ENCODE measurements around the gene SAMD8.
"Not testable (repeated sequence)": the region's sequence is repeated elsewhere in the genome, so short reads cannot be mapped to it uniquely, and the experiment has no call there.

Gene SAMD8

DNA sequence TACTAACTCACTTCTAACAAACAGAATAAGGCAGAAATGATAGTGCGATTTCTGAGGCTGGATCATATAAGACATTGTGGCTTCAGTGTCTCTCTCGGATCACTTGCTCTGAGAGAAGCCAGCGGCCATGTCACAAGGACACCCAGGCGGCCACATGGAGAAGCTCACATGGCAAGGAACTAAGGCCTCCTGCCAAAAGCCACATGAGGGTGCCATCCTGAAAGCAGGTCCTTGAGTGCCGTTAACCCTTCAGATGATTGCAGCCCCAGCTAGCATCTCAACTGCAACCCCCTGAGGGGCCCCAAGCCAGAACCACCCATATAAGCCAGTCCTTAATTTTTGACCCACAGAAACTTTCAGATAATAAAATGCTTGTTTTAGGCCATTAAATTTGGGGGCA, 92.3 kb downstream of the SAMD8 start:
- no CpG with 5 or more reads among the region's 5 CpGs for WGBS (ENCODE audit: extremely low coverage, insufficient coverage, low lambda C conversion rate)
- no peak overlapping the region for H3K4ac ChIP-seq (ENCODE audit: low read depth, low read length)
- no peaks in the 10 kb centered on the region for H3K36me3 ChIP-seq (ENCODE audit: control insufficient read depth, insufficient read depth, low read length)
- no peak overlapping the region for H3K9ac ChIP-seq (ENCODE audit: low read length)
- no peak overlapping the region for H2BK15ac ChIP-seq (replicated peaks; ENCODE audit: low read depth)
- no peak overlapping the region for H2BK120ac ChIP-seq (ENCODE audit: low read depth, low read length)
- peaks cover 13% of the 10 kb centered on the region for H3K4me1 ChIP-seq (ENCODE audit: control insufficient read depth, low read depth, low read length)
- no peak overlapping the region for H3K27ac ChIP-seq (ENCODE audit: low read depth, low read length)
- H3K23ac ChIP-seq (ENCODE audit: low read length): no peak overlapping the region
- no peak overlapping the region for H4K5ac ChIP-seq (ENCODE audit: low read length)
- H2BK5ac ChIP-seq (ENCODE audit: low read length): no peak overlapping the region
- no peak overlapping the region for H3K18ac ChIP-seq (ENCODE audit: low read length)
- H2AK5ac ChIP-seq (ENCODE audit: low read length): no peak overlapping the region
- no peak overlapping the region for H3K4me3 ChIP-seq (ENCODE audit: low read length)
- H3K56ac ChIP-seq (ENCODE audit: low read length): no peak overlapping the region
- no peak overlapping the region for H4K8ac ChIP-seq (ENCODE audit: low read depth, low read length)
- H3K4me2 ChIP-seq (ENCODE audit: low read length): no peak overlapping the region
- no peaks in the 10 kb centered on the region for H3K27me3 ChIP-seq (ENCODE audit: insufficient read depth, low read length, poor library complexity)
- H3K79me2 ChIP-seq (ENCODE audit: control insufficient read depth, insufficient read depth, low read length): no peaks in the 10 kb centered on the region
- no peaks in the 10 kb centered on the region for H3K79me1 ChIP-seq (ENCODE audit: low read length)
- no peak for DNase-seq

DNA sequence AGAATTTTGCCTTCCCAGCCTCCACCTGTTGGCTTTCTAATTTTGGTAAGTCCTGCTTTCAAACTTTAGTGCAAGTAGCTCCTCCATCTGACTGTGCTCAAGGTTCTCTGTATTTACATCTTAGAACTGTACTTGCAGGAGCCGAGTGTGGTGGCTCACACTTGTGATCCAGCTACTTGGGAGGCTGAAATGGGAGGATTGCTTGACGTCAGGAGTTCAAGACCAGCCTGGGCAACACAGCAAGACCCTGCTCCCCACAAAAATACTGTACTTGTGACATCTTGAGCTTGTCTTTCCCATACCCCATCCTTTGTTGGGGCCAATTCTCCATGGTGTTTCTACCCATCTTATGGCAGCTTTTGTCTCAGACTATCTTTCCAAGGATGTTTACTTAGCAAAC, 94.5 kb downstream of the SAMD8 start:
- Histone ChIP-seq H4K5ac (ENCODE audit: low read length) (no peak overlapping the region), H3K27me3 (ENCODE audit: insufficient read depth, low read length, poor library complexity) (no peaks in the 10 kb centered on the region), H3K56ac (ENCODE audit: low read length) (no peak overlapping the region), H2BK15ac (replicated peaks; ENCODE audit: low read depth) (no peak overlapping the region), H3K4ac (ENCODE audit: low read depth, low read length) (no peak overlapping the region), H2BK5ac (ENCODE audit: low read length) (no peak overlapping the region), H3K27ac (ENCODE audit: low read depth, low read length) (no peak overlapping the region), H3K23ac (ENCODE audit: low read length) (no peak overlapping the region), H3K79me1 (ENCODE audit: low read length) (no peaks in the 10 kb centered on the region), H3K9ac (ENCODE audit: low read length) (no peak overlapping the region), H3K4me1 (ENCODE audit: control insufficient read depth, low read depth, low read length) (peaks cover 18% of the 10 kb centered on the region), H3K18ac (ENCODE audit: low read length) (no peak overlapping the region), H3K4me2 (ENCODE audit: low read length) (no peak overlapping the region), H2BK120ac (ENCODE audit: low read depth, low read length) (no peak overlapping the region), H4K8ac (ENCODE audit: low read depth, low read length) (no peak overlapping the region), H3K79me2 (ENCODE audit: control insufficient read depth, insufficient read depth, low read length) (peaks cover 2% of the 10 kb centered on the region), H3K36me3 (ENCODE audit: control insufficient read depth, insufficient read depth, low read length) (no peaks in the 10 kb centered on the region), H2AK5ac (ENCODE audit: low read length) (no peak overlapping the region), H3K4me3 (ENCODE audit: low read length) (no peak overlapping the region)
- WGBS (ENCODE audit: extremely low coverage, insufficient coverage, low lambda C conversion rate): no CpG with 5 or more reads among the region's 2 CpGs
- DNase-seq: no peak

DNA sequence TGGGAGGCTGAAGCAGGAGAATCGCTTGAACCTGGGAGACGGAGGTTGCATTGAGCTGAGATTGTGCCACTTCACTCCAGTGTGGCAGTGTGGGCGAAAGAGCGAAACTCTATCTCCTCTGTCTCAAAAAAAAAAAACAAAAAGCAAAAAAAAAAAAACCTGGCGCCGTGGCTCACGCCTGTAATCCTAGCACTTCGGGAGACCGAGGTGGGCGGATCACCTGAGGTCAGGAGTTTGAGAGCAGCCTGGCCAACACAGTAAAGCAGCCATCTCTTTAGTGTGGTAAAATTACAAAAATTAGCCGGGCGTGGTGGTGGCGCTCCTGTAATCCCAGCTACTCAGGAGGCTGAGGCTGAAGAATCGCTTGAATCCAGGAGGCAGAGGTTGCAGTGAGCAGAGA, 95.2 kb downstream of the SAMD8 start:
- Histone ChIP-seq H3K56ac (ENCODE audit: low read length) (peak overlapping the region; percentile 89), H3K9ac (ENCODE audit: low read length) (peak overlapping the region; percentile 51), H3K18ac (ENCODE audit: low read length) (peak overlapping the region; percentile 62), H3K4me2 (ENCODE audit: low read length) (peak overlapping the region; percentile 51), H3K4me1 (ENCODE audit: control insufficient read depth, low read depth, low read length) (peaks cover 18% of the 10 kb centered on the region), H3K27ac (ENCODE audit: low read depth, low read length) (peak overlapping the region; percentile 86), H2BK5ac (ENCODE audit: low read length) (peak overlapping the region; percentile 96)
- H3K36me3 ChIP-seq (ENCODE audit: control insufficient read depth, insufficient read depth, low read length); H2BK120ac ChIP-seq (ENCODE audit: low read depth, low read length); H3K27me3 ChIP-seq (ENCODE audit: insufficient read depth, low read length, poor library complexity); H3K23ac ChIP-seq (ENCODE audit: low read length); H4K8ac ChIP-seq (ENCODE audit: low read depth, low read length); DNase-seq; H3K79me1 ChIP-seq (ENCODE audit: low read length); H4K5ac ChIP-seq (ENCODE audit: low read length); H2AK5ac ChIP-seq (ENCODE audit: low read length); H3K4ac ChIP-seq (ENCODE audit: low read depth, low read length); H3K4me3 ChIP-seq (ENCODE audit: low read length); H2BK15ac ChIP-seq (replicated peaks; ENCODE audit: low read depth); H3K79me2 ChIP-seq (ENCODE audit: control insufficient read depth, insufficient read depth, low read length): not testable (repeated sequence)
- no CpG with 5 or more reads among the region's 14 CpGs for WGBS (ENCODE audit: extremely low coverage, insufficient coverage, low lambda C conversion rate)

DNA sequence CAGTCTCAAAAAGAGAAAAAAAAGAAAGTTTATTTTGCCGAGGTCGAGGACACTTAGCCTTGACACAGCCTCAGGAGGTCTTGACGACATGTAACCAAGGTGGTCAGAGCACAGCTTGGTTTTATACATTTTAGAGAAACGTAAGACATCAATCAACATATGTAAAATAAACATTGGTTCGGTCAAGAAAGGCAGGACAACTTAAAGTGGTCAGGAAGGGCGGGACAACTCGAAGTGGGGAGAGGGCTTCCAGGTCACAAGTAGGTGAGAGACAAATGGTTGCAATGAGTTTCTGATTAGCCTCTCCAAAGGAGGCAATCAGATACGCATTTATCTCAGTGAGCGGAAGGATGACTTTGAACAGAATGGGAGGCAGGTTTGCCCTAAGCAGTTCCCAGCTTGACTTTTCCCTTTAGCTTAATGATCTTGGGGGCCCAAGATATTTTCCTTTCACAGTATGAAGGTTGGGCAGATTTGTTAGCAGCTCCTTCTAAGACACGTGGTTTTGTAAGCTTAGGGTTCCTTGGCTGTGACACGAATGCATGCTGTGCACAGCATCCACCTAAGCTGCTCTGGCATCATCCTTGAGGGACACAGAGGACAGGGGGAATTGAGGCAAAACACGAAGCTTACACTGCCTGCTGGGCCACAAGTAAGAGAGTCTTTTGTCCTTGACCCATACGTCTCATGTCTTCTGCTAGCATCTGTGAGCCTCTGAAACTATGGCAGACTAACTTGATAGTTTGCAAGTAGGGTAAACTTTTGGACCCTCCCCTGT, 95.8 kb downstream of the SAMD8 start:
- peak overlapping the region; percentile 62 for H3K18ac ChIP-seq (ENCODE audit: low read length)
- no peak overlapping the region for H4K5ac ChIP-seq (ENCODE audit: low read length)
- H3K27ac ChIP-seq (ENCODE audit: low read depth, low read length): peak overlapping the region; percentile 86
- H3K79me1 ChIP-seq (ENCODE audit: low read length): no peaks in the 10 kb centered on the region
- peak overlapping the region; percentile 51 for H3K4me2 ChIP-seq (ENCODE audit: low read length)
- H3K56ac ChIP-seq (ENCODE audit: low read length): peak overlapping the region; percentile 89
- H3K9ac ChIP-seq (ENCODE audit: low read length): peak overlapping the region; percentile 51
- H2BK15ac ChIP-seq (replicated peaks; ENCODE audit: low read depth): peak overlapping the region; percentile 41
- no CpG with 5 or more reads among the region's 13 CpGs for WGBS (ENCODE audit: extremely low coverage, insufficient coverage, low lambda C conversion rate)
- no peak overlapping the region for H3K4me3 ChIP-seq (ENCODE audit: low read length)
- H2BK5ac ChIP-seq (ENCODE audit: low read length): peak overlapping the region; percentile 96
- no peak overlapping the region for H3K23ac ChIP-seq (ENCODE audit: low read length)
- peak; percentile 96 for DNase-seq
- no peaks in the 10 kb centered on the region for H3K36me3 ChIP-seq (ENCODE audit: control insufficient read depth, insufficient read depth, low read length)
- H2AK5ac ChIP-seq (ENCODE audit: low read length): peak overlapping the region; percentile 1
- H2BK120ac ChIP-seq (ENCODE audit: low read depth, low read length): peak overlapping the region; percentile 75
- H3K4ac ChIP-seq (ENCODE audit: low read depth, low read length): no peak overlapping the region
- no peaks in the 10 kb centered on the region for H3K27me3 ChIP-seq (ENCODE audit: insufficient read depth, low read length, poor library complexity)
- H4K8ac ChIP-seq (ENCODE audit: low read depth, low read length): no peak overlapping the region
- H3K4me1 ChIP-seq (ENCODE audit: control insufficient read depth, low read depth, low read length): peaks cover 18% of the 10 kb centered on the region
- H3K79me2 ChIP-seq (ENCODE audit: control insufficient read depth, insufficient read depth, low read length): peaks cover 16% of the 10 kb centered on the region

DNA sequence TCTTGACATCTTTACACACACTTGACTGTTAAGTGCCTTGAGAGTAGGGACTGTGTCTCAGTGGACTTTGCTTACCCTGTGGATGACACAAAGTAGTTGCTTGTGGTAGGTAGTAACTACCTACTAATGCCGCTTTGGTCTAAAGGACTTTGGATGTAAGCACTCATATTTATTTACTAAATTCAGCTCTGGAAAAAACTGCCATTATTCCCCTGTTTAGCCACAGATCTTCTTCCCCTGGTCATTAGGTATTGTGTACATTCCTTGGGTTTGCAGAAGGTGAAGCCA, 96.3 kb downstream of the SAMD8 start:
- Histone ChIP-seq H3K4me1 (ENCODE audit: control insufficient read depth, low read depth, low read length) (peaks cover 18% of the 10 kb centered on the region), H3K9ac (ENCODE audit: low read length) (peak overlapping the region; percentile 16), H2BK15ac (replicated peaks; ENCODE audit: low read depth) (peak overlapping the region; percentile 41), H3K4ac (ENCODE audit: low read depth, low read length) (peak overlapping the region; percentile 84), H3K27me3 (ENCODE audit: insufficient read depth, low read length, poor library complexity) (no peaks in the 10 kb centered on the region), H2AK5ac (ENCODE audit: low read length) (peak overlapping the region; percentile 1), H3K4me2 (ENCODE audit: low read length) (no peak overlapping the region), H3K79me2 (ENCODE audit: control insufficient read depth, insufficient read depth, low read length) (peaks cover 21% of the 10 kb centered on the region), H3K18ac (ENCODE audit: low read length) (peak overlapping the region; percentile 62), H3K27ac (ENCODE audit: low read depth, low read length) (peak overlapping the region; percentile 78), H2BK5ac (ENCODE audit: low read length) (peak overlapping the region; percentile 88), H3K79me1 (ENCODE audit: low read length) (no peaks in the 10 kb centered on the region), H3K56ac (ENCODE audit: low read length) (peak overlapping the region; percentile 75), H3K4me3 (ENCODE audit: low read length) (no peak overlapping the region), H3K23ac (ENCODE audit: low read length) (no peak overlapping the region), H4K5ac (ENCODE audit: low read length) (peak overlapping the region; percentile 5), H3K36me3 (ENCODE audit: control insufficient read depth, insufficient read depth, low read length) (peaks cover 2% of the 10 kb centered on the region), H4K8ac (ENCODE audit: low read depth, low read length) (no peak overlapping the region), H2BK120ac (ENCODE audit: low read depth, low read length) (peak overlapping the region; percentile 75)
- WGBS (ENCODE audit: extremely low coverage, insufficient coverage, low lambda C conversion rate): no CpG with 5 or more reads among the region's 1 CpG
- DNase-seq: no peak

DNA sequence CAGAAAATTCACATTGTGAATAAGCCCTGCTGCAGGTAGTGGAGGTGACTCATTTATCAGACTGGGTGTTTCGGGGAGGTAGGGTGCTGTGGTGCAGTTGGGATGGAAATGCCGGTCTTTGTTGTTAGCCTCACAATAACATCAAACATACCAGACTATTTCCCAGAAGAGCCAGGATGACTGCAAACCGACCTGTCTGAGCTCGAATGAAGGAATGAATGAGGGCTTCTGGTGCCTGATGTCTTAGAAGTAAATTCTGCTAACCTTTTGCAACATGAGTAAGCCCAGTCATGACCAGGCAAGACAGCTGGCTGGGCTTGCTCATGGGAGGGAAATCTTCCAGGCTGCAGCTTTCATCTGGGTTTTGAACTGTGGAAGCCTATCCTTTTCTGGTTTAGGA, 96.7 kb downstream of the SAMD8 start:
- peak overlapping the region; percentile 41 for H2BK15ac ChIP-seq (replicated peaks; ENCODE audit: low read depth)
- WGBS (ENCODE audit: extremely low coverage, insufficient coverage, low lambda C conversion rate): no CpG with 5 or more reads among the region's 4 CpGs
- H3K36me3 ChIP-seq (ENCODE audit: control insufficient read depth, insufficient read depth, low read length): peaks cover 4% of the 10 kb centered on the region
- H3K27ac ChIP-seq (ENCODE audit: low read depth, low read length): peak overlapping the region; percentile 78
- no peak overlapping the region for H3K23ac ChIP-seq (ENCODE audit: low read length)
- H3K4me1 ChIP-seq (ENCODE audit: control insufficient read depth, low read depth, low read length): peaks cover 18% of the 10 kb centered on the region
- H3K4me3 ChIP-seq (ENCODE audit: low read length): no peak overlapping the region
- H3K56ac ChIP-seq (ENCODE audit: low read length): peak overlapping the region; percentile 75
- H3K9ac ChIP-seq (ENCODE audit: low read length): peak overlapping the region; percentile 16
- peak overlapping the region; percentile 19 for H2AK5ac ChIP-seq (ENCODE audit: low read length)
- no peaks in the 10 kb centered on the region for H3K79me1 ChIP-seq (ENCODE audit: low read length)
- H3K79me2 ChIP-seq (ENCODE audit: control insufficient read depth, insufficient read depth, low read length): peaks cover 25% of the 10 kb centered on the region
- H3K18ac ChIP-seq (ENCODE audit: low read length): peak overlapping the region; percentile 62
- H3K4me2 ChIP-seq (ENCODE audit: low read length): no peak overlapping the region
- peak; percentile 64 for DNase-seq
- H4K5ac ChIP-seq (ENCODE audit: low read length): peak overlapping the region; percentile 5
- no peak overlapping the region for H4K8ac ChIP-seq (ENCODE audit: low read depth, low read length)
- peak overlapping the region; percentile 70 for H2BK5ac ChIP-seq (ENCODE audit: low read length)
- peak overlapping the region; percentile 84 for H3K4ac ChIP-seq (ENCODE audit: low read depth, low read length)
- no peaks in the 10 kb centered on the region for H3K27me3 ChIP-seq (ENCODE audit: insufficient read depth, low read length, poor library complexity)
- peak overlapping the region; percentile 75 for H2BK120ac ChIP-seq (ENCODE audit: low read depth, low read length)

Measured in mesendoderm (in vitro differentiated cells).